ENCODE data around the gene ADCY2.

GRCh38 chr5:7668627-7669026 lies 272.7 kb downstream of the ADCY2 start:
- TF ChIP-seq YY1 (IDR thresholded peaks at IDR 0.05; ENCODE audit: insufficient read depth, insufficient read length) = no peak
- no peak for TF ChIP-seq SUZ12 (IDR thresholded peaks at IDR 0.05; ENCODE audit: extremely low read depth, insufficient read depth, insufficient read length)
